Activated naive CD8-positive, alpha-beta T cell treated with anti-CD3 and anti-CD28 coated beads, Interleukin-2, amount 50 U/mL, for 16 hours (primary cell): ENCODE measurements around the gene KIF5A.

Source experiments
- DNase-seq: peaks from one replicate; pipeline ENCODE4 v3.0.0-alpha.2; 2020; ENCODE audit warnings: low read depth, low spot score

KIF5A gene

DNA sequence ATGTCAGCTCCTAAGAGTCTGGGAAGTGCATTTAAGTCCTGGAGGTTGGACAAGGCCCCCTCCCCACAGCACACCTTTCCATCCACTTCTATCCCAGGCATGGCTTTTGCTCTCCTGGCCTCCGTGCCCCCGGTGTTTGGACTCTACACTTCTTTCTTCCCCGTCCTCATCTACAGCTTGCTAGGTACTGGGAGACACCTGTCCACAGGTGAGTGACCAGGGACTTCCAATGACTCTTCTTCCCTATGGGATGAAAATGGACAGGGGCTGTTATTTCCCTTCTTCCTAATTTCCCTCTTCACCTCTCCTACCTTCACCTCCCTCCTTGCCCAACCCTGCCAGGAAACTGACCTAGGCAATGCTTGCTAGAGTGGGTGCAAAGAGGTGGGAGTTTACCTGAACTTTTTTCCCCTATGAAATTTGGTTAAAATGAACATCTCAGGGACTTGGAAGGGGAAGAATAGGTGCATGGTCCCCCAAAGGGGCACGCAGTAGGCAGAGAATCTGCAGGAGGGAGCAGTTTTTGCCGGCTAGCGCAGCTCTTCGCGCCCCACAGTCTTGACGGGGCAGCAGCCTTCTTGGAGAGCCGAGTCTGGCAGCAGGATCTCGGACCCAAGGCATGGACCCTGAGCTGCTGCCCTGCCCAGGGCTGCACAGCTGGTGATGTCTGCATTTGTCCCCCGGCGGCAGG is 70.5 kb downstream of the KIF5A start:
- no peak for DNase-seq

DNA sequence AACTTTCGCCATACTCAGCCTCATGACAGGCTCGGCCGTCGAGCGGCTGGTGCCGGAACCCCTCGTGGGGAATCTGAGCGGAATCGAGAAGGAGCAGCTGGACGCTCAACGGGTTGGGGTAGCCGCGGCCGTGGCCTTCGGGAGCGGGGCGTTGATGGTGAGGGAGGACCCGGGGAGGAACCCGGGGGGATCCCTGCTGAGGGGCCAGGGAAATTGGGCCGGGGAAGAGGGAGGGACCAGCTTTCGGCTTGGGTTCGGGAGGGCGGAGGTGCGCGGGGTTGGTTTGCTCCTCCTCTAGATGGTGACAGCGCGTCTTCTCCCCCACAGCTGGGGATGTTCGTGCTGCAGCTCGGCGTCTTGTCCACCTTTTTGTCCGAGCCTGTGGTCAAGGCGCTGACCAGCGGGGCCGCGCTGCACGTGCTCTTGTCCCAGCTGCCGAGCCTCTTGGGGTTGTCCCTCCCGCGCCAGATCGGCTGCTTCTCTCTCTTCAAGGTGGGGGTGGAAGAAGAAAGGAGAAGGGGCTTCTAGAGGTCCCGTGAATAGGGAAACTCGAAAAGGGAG is 71.2 kb downstream of the KIF5A start:
- no peak for DNase-seq

DNA sequence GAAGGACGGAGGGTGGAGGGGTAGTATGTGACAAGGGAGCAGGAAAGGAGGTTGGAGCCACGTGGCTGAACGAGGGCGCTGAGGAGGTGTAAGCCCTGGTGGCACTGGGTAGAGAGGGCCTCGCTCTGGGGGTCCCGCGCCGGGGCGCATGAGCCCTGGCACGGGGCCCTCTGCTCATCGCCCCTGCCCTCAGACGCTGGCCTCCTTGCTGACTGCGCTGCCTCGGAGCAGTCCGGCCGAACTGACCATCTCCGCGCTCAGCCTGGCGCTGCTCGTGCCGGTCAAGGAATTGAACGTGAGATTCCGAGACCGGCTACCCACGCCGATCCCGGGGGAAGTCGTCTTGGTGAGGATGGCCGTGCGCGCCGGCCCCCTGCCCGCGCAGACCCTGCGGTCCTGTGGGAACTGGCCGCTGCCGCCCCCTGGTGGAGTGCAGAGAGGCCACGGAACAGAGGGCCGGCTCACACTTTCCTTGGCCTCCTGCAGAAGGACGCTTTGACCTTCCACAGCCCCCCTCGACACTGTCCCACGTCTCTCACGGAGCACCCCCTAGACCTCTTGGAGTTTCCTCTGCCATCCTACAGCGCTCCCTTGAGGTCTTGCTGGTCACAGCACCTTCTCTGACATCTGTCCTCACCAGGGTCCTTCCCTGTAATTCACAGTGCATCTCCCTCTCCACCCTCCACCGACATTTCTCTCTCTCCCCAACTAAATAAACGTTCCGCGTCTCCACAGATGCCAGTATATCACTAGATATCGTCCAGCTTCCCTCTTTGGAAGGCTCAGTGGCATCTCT is 71.9 kb downstream of the KIF5A start:
- DNase-seq = no peak

DNA sequence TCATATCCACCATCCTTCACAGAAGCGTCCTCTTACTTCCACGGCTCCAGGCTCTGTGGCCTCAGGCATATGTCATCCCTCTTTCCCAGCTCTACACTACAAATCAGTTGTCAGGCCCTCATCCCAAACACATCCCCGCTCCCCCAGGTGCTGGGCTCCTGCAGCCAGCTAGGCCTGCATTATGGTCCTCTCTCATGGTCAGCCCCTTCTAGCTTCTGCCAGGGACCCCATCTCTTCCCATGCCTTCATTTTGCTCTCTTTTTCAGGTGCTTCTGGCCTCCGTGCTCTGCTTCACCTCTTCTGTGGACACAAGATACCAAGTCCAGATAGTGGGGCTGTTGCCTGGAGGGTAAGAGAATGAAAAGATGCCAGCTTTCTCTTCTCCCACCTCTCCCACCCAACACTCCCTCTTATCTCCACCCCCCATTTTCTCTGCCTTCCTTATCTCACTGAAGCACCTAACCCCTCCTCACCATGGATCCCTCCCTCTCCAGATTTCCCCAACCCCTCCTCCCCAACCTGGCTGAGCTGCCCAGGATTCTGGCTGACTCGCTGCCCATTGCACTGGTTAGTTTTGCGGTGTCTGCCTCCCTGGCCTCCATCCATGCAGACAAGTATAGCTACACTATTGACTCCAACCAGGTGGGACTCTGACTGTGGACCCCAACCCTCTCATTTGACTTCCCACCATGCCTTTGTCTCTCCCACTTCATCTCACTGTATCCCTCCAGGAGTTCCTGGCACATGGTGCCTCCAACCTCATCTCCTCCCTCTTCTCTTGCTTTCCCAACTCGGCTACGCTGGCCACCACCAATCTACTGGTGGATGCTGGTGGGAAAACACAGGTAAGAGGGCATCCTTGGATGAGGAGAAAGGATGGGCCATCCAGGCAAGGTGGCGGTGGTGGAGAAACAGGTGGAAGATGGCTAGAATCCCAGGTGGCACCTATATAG is 72.7 kb downstream of the KIF5A start:
- no peak for DNase-seq

DNA sequence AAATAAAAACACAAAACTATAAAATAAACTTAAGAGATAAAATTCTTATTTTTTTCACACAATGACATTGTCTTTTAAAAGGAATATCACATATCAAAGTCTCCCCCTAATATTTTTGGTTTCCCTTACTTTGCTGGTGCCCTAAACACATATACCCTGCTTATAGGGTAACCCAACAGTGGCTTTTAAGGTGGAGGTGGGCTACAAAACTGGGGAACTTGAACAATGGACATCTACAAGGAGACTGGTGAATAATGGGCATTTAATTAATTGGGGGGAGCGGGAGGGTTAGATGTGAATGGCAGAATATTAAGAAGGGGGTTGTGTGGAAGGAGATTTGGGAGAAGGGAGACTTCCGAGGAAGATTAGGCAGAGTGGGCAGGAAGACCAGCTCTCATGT is 73.5 kb downstream of the KIF5A start:
- no peak for DNase-seq

DNA sequence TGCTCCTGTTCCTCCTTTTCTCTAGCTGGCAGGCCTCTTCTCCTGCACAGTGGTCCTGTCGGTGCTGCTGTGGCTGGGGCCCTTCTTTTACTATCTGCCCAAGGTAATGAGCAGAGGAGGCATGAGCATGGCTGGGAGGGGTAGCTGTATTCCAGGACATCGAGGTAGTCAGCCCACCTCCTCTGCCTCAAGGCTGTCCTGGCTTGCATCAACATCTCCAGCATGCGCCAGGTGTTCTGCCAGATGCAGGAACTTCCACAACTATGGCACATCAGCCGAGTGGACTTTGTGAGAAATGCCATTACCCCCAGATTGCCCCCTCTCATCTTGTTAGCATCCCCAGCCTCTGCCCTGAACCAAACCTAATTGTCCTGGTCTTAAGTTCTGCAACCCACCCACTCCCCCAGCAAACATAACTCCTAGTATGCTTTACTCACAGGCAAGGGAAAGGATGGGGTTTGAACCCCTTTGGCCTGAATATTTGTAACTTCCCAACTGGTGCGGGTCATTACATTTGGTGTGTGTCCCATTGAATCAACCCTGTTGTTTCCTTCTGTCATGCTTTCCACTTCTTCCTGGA is 74.1 kb downstream of the KIF5A start:
- DNase-seq = no peak

DNA sequence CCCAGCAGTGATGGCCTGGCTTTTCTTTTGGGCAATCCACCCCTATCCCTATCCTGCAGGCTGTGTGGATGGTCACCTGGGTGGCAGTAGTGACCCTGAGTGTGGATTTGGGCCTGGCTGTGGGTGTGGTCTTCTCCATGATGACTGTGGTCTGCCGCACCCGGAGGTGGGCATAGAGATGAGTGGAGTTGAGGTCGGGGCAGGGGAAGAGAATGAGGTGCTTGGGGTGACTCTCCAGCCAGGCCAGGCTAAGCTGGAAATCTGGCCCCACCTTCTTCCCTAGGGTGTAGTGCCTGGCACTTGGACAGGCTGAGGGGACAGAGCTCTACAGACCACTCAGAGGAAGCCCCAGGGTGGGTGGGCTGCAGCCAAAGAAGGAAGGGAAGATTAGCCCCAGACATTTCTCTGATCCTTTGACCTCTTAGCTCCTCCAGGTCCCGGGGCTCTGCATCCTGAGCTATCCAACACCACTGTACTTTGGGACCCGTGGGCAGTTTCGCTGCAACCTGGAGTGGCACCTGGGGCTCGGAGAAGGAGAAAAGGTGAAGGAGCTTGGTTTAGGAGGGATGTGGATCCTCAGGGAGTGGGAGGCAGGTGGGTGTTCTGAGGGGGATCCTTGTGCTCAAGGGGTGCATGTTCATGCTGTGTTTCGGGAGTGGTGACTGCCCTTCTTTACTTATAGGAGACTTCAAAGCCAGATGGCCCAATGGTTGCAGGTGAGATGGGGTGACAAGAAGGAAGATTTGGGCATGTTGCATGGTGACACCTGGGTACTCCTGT is 74.8 kb downstream of the KIF5A start:
- no peak for DNase-seq

DNA sequence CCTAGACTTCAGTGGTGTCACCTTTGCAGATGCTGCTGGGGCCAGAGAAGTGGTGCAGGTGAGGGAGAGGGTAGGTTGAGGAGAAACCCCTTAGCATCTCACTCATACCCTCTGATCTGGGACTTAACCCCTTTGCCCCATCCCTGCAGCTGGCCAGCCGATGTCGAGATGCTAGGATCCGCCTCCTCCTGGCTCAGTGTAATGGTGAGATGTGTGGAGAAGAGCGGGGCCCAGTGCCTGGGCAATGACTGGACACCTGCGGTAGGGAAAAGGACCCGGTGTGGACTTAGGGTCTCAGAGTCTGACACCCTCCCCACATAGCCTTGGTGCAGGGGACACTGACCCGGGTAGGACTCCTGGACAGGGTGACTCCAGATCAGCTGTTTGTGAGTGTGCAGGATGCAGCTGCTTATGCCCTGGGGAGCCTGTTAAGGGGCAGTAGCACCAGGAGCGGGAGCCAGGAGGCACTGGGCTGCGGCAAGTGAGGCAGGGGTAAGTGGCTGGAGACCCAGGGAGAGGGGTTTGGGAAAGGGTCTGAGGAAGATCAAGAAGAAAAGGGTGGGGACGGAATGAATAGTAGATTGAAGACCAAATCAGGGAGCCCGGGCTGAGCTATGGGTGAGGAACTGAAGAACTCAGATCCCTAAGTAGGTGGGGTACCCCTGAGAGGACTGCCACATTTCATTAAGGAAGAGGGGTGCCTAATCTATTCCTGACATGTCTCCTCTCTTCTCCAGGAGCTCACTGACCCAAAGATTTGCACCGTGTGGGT is 75.6 kb downstream of the KIF5A start:
- DNase-seq = no peak

DNA sequence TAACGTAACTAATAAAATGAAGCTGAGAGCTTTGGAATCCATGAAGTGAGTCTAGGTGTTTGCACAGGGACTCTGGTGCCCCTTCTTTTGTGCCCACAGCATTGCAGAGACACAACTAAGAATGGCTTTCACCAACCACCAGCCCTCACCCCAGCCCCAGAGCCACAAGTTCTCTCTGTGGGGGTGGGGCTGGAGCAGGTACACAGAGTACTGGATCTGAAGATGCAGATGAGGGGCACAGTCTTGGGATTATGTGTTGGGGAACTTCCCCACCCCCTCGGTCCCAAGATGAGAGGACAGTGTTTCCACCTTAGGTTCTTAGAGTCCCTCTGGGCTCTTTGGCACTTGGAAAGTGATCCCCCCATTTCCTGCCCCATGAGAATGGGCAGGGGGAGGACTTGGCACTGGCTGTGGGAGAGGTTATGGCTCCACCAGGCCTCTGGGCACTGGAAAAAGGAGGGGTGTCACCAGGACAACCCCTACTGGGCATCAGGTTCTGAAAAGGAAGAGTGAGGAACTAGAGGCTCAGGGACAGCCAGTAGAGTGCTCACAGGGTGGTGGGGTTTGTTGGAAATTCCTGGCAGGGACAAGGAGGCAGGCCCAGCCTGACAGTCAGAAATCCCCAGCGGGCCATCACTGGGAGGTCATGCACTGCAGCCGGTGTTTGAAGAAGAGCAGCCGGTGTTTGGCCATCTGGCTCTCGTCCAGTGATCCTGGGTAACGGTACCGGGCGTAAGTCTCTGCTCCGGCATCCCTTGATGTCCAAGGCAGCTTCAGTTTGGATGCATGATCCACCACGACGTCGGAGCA is 76.5 kb downstream of the KIF5A start:
- DNase-seq = no peak

DNA sequence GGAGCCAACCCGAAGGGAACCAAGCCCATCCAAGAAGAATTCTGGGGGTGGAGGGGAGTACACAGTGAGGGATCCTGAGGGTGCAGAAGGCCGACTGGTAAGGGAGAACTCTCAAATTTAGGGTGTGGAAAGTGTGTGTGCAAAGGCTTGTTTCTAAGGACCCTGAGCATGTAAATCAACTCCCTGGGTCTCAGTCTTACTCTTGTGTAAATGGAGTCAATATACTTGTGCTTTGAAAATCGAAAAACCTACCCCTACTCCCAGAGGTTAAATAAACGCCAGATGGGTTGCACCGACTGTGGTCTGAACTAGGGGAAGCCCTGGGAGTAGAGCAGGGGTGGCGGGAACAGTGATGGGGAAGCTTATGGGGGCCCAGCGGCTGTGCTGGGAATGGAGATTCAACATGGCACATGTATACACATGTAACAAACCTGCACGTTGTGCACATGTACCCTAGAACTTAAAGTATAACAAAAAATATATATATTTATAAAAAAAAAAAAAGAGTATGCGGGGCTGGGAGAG is 77.1 kb downstream of the KIF5A start:
- no peak for DNase-seq

DNA sequence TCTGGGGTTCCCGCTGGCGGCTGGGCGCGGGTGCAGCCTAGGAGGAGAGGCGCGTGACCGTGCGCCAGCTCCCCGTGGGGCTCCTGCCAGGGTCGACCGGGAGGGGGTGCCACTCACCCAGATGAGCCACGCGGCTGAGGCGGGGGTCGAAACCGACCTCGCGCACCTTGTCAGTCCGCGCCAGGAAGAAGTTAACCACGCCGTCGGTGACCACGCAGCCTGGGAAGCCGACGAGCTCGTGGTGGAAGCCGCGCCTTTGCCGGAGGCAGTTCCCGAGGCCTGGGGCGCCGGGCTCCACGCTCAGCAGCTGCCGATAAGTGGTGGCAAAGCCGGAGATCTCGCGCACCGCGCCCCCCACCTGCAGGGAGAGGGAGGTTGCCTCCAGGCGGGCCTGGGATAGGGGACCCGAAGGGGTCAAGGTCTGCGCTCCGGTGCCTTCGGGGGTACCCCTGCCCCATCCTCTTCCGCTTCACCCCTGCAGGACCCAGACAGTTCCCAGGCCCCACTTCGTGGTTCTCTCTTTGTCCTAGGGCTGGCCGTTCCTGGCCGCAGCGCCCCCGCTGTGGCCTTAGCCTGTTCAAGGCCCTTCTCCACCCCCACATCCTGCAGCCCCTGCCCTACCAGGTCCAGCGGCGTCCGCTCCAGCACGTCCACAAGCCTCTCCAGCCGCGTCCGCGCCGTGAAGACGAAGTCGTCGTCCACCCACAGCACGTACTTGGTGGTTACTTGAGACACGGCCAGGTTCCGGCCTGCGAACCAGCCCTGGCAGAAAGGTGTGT is 77.8 kb downstream of the KIF5A start:
- DNase-seq = no peak

DNA sequence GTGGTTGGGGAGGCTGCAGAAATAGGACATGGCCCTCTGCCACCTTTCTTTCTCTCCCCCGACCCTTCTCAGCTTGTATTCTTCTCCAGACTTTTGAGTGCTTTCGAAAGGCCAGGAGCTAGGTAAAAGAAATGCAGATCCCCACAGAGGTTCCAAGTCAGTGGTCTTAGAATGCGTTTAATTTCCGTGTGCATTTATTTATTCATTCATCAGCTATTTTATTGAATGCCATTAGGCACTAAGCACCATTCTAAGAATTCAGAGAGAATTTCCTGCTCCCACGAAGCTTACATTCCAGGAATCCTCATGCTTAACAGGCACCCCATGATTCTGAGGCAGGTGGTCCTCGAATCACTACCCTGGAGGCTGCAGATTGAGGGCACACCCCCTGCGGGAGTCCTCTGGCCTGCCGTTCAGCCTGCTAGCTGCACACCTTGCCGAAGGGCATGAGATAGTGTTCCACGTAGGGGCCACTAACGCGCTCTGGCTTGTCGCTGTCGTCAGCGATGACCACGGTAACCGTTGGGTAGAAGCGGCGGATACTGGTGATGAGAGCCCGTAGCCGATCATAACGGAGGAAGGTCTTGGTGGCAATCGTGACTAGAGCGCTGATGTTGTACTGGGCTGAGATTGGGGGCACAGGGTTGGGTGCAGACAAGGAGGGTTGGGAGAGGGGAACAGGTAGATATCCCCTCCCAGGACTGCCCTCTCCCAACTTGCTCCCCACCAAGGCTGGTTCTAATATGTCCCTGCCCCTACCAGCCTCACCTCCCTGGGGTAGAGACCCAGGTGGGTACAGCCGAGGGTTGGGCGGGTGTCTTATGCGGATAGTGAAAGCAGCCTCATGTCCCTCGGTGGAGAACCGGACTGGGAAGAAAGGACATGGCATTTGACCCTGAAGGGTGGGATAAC is 78.7 kb downstream of the KIF5A start:
- no peak for DNase-seq

DNA sequence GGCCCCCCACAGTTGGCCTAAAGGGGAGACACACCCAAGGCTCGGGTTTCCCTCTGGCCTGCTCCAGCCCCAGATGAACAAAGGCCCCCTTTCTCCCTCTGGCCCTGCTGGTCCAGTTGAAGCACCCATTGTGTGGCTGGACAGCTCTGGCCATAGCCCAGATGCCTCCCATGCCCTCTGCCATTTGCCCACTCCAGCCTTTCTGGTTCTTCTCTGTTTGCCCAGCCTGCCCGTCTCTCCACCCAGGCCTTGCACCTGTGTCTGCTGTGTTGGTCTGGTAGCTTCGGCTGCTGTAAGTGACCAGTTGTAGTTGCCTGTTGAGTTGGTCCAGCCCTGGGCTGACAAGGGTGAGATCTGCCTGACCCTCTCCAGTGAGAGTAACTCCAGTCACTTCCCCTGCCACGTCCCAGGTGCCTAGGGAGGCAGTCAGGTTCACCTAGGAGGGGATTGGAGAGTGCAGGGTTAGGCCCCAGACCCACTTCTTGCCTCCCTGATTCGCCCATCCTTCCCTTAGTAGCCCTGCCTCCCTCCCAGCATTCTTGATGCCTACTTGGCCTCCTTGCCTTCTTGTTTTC is 80.1 kb downstream of the KIF5A start:
- no peak for DNase-seq

DNA sequence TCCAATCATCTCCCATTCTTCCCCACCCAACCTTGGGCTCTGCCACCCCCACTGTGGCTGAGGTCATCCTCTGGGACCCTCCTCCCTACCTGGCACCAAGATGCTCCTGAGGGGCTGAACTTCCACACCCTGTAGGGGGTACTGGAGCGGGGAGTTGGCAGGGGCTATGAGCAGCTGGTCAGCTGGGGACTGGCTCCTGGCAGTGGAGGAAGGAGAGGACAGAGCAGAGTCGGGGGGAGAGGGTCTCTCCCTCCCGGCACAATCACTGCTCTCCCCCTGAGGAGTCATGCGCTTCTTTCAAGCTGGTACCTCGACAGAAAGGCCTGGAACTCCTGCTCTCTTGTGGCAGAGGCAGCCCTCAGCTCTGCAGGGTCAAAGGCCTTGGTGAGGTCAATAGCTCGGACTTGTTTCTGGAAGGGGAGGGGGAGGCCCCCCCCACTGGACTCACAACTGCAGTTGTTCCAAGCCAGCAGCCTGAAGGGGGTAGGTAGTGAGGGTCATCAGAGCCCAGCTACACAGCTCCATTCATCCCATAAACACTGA is 81.1 kb downstream of the KIF5A start:
- no peak for DNase-seq

DNA sequence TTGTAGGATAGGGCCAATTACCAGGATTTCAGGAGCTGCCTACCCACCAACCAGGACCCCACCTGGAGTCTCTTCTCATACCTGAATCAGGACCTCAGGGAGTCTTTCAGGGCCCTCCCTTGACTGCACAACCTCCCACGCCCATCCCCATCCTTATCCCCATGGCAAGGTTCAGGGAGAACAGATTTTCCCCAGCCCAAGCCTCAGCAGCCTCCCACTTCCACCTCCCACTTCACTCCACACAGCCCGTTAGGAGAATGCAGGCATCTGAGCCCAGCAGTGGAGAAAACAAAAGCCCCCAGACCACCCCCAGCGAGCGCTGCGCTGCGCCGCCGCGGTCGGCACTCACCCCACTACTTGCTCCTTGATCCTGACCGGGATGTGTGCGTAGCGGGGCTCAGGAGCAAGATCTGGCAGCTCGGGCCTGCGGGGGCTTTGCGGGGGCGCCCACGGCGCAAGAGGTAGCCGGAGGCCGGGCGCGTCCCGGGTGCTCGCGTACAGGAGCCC is 81.8 kb downstream of the KIF5A start:
- no peak for DNase-seq
